Stimulated activated CD4-positive, alpha-beta T cell treated with anti-CD3 and anti-CD28 coated beads, Interleukin-4, amount 100 ng/mL, for 4 hours (primary cell): ENCODE data around the gene MESD.

Source experiments
- DNase-seq, 2 experiments: peaks; one replicate each; pipeline ENCODE4 v3.0.0-alpha.2; 2020

MESD gene

DNA sequence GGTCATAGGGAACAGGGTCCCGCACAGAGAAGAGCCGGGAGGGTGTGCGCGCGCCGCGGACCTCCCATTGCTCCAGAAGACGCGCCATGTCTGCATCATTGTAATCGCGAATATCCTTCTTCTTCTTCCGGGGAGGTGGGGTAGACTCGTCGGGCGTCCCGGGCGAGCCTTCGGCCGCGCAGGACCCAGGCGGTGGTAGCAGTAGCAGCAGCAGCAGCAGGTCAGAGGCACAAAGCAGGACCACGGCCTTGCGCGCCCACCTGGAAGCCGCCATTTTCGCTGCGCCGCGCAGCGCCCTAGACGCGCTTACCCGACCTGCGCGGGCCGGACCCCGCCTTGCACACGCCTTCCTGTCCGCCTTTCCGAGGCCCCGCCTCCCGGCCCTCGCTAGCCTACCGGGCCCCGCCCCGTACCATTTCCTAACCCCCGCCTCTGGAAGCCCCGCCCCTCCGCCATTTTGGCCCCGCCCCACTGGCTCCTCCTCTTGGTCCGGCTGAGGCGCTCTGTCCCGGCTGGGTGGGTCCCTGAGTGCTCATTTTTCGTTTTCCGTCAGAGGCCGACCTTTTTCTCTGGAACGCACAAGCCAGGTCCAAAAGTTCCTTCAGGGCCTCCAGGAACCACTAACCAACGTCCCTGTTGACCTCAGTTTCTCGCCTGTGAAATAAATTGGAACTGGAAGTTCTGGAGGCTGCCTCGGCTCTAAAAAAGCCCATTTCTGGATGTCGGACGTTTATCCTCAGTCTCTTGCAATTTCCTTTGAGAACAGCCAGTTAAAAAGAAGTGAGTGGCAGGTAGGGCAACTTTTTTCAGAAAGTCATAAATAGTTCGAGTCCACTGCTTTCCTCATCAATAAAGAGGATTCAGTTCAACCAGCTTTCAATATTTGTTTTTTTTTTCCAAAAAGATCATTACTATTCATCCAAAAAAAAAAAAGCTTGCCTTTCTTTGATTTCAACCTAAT lies at the start of gene MESD:
Gene MESD, minus strand, starts transcription at position 302 of the 961 bp plus-strand sequence. Its CDS starts 28 bp downstream, at position 274.
- peak; percentile 94 to 100 for DNase-seq

GRCh38 chr15:81038975-81039607 lies 49.5 kb upstream of the MESD start:
- DNase-seq: no peak

- DNase-seq: no peak
Observed at GRCh38 chr15:81037952-81038743, 48.5 kb upstream of the MESD start.

DNA sequence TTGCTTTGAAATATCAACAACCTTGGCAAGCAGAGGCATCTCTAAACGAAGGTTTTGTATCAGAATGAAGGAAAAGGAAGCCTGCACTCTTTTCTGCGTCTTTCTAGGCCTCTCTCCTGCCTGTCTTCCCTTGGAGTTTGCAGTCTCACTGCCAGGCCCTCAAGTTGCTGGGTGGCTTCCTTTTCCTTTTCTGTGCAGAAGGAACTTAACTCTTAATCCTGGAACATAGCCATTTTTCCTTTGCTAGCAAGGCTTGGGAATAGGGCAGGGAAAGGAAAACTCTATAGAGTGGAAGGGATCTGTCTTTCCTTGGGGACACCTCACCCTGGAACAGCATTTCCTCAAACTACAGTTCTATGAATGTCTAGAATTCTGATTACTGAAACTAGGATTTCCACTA lies 43.9 kb upstream of the MESD start:
- DNase-seq: no peak

GRCh38 chr15:81032818-81033217 lies 43.2 kb upstream of the MESD start:
- DNase-seq: no peak

DNA sequence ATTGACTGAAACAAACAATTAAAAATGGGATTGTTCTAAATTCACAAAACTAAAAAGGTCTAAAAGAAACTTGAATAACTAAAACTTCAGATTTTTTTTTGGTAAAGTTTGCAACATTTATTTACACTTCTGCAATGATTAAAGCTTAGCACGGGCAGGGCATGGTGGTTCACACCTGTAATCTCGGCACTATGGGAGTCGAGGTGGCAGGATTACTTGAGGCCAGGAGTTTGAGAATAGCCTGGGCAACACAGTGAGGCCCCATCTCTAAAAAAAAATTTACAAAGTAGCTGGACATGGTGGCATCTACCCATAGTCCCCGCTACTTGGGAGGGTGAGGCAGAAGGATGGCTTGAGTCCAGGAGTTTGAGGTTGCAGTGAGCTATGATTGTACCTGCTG lies 42.7 kb upstream of the MESD start:
- no peak for DNase-seq

DNA sequence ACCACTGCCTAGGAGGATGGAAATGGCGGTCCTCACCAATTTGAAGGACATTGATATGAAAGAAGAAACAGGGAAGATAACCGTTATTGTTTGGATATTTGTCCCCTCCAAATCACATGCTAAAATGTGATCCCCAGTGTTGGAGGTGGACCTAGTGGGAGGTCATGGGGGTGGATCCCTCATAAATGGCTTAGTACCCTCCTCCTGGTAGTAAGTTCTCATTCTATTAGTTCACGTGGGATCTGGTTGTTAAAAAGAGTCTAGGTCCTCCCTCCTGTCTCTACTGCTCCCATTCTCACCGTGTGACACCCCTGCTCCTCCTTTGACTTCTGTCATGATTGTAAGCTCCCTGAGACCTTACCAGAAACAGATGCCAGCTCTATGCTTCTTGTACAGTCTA lies 41.6 kb upstream of the MESD start:
- no peak for DNase-seq

DNA sequence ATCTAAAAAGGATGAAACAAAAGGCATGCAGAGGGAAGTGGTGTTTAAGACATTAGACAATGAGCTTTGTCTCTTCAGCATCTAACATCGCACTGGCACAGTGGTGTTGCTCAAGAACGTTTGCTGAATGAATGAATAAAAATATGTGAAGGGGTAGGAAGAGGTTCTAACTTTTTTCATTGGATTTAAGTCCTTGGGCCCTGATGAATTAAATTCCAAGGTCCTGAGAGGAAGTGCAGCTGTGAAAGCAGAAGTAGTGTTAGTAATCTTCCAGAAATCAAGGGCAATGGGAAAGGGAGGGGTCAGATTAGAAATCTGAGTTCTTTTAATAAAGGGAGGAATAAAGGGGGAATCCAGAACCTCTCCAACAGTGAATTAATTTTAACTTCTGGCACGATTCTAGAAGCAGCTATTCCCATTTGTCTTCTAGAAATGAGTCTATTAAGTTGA lies 40.7 kb upstream of the MESD start:
- no peak for DNase-seq

GRCh38 chr15:81029414-81030300 lies 40.0 kb upstream of the MESD start:
- no peak for DNase-seq

- DNase-seq: no peak
Observed at GRCh38 chr15:81026836-81027599, 37.4 kb upstream of the MESD start.

DNA sequence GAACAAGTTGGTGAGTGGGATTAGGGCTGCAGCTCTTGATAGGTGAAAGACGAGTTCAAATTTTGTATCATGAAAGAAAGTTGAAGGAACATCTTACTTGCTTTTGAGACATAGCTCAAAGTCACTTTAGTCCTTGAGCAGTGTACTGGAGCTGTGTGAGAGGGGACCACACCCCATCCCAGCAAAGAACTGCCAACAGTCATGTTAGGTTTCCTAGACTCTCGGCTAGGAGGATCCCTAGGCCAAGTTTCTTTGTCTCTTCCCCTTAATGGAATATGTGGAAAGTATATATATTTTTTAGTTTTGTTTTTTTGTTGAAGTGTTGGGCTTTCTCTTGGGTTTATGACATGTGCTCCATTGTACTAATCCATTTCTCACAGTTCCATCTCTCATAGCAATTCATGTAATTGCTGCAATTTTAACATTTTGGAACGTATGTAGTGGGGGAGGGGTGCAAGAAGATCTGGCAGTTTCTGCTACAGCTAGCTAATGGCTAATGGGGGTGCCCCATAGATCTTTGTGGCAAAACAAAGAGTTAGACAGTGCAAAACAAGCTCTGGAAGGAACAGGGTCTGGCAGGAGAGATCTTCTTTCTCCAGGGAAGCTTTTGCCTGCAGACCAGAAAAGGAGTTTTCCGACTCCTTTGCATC lies 36.2 kb upstream of the MESD start:
- no peak for DNase-seq

- DNase-seq: no peak
Observed at GRCh38 chr15:81024936-81025335, 35.3 kb upstream of the MESD start.

GRCh38 chr15:81024265-81024872 lies 34.8 kb upstream of the MESD start:
- no peak for DNase-seq

- no peak for DNase-seq
Observed at GRCh38 chr15:81023483-81024264, 34.1 kb upstream of the MESD start.

- no peak for DNase-seq
Observed at GRCh38 chr15:81021321-81021720, 31.7 kb upstream of the MESD start.

GRCh38 chr15:81018197-81018596 lies 28.6 kb upstream of the MESD start:
- no peak for DNase-seq

DNA sequence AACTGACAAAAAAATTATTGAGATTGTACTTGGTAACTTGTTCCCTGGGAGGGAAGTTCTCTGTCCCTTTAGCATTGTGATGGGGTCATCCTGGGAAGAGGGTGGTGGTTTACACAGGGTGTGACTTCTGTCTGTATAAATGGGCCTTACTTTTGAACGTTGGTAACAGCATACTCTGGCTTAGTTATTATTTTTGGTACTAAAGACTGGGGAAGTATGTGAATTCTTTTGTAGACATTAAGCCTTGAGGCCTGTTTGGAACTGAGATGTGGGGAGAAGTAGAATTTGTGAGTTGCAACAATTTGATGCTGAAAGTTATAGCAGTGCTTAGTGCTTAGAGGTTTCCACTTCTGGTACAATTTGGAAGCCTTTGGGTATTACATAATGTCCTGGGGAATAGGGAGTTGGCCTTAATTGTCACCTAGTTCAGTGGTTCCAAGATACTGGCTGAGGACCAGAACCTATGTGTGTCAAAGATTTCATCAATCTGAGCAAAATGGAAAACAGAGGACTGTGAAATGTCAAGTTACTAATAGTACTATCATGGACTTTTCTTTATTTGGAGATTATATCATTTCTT lies 27.0 kb upstream of the MESD start:
- no peak for DNase-seq

- DNase-seq: no peak
Observed at GRCh38 chr15:81015621-81016488, 26.2 kb upstream of the MESD start.
